Measurements from ENCODE around the gene PDZD2. TPM values are rescaled to one million over a fixed set of nuclear protein-coding genes. Genes with fewer than 3 reads are reported as not detected.

The PDZD2 gene
- total and polyA plus RNA-seq, 12 donors: 2.2 to 10.3 (median 5.0) TPM

DNA sequence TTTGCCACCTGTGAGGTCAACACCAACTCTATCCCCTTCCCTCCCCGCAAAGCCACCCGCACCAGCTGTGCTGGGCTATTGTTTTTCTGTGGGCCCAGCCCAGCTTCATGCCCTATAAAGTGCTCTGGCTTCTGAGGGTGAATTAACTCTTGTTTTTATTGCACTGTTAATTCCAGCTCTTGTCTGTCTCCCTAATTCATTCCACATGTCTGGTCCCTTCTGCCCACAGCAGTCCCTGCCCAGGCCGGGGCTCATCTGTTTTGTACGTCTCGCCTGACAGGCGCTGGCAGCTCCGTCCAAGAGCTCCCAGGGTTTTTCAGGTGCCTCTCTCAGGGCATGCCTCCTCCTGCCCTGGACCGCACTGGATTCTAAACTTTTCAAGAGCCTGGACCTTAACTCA lies 118.9 kb downstream of the PDZD2 start:
- 88 to 96% (median 91%) methylated on average over 8 of the region's 8 CpGs for WGBS, 4 donors
- no peak for DNase-seq
- Histone ChIP-seq H3K27ac (no peak overlapping the region), H3K4me3 (no peak overlapping the region), H3K9me3 (replicated peaks in 1 of 3) (no peaks in the 10 kb centered on the region), H3K4me1 (replicated peaks in 1 of 2) (no peaks in the 10 kb centered on the region), H3K36me3 (replicated peaks in 1 of 2) (no peaks in the 10 kb centered on the region), H3K27me3 (no peaks in the 10 kb centered on the region)
- intact Hi-C loops (cut with DNase I): no loop called here
- no peak for TF ChIP-seq POLR2A (IDR thresholded peaks at IDR 0.05)
- TF ChIP-seq, protein P1, sequence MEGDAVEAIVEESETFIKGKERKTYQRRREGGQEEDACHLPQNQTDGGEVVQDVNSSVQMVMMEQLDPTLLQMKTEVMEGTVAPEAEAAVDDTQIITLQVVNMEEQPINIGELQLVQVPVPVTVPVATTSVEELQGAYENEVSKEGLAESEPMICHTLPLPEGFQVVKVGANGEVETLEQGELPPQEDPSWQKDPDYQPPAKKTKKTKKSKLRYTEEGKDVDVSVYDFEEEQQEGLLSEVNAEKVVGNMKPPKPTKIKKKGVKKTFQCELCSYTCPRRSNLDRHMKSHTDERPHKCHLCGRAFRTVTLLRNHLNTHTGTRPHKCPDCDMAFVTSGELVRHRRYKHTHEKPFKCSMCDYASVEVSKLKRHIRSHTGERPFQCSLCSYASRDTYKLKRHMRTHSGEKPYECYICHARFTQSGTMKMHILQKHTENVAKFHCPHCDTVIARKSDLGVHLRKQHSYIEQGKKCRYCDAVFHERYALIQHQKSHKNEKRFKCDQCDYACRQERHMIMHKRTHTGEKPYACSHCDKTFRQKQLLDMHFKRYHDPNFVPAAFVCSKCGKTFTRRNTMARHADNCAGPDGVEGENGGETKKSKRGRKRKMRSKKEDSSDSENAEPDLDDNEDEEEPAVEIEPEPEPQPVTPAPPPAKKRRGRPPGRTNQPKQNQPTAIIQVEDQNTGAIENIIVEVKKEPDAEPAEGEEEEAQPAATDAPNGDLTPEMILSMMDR (IDR thresholded peaks at IDR 0.05): no peak

DNA sequence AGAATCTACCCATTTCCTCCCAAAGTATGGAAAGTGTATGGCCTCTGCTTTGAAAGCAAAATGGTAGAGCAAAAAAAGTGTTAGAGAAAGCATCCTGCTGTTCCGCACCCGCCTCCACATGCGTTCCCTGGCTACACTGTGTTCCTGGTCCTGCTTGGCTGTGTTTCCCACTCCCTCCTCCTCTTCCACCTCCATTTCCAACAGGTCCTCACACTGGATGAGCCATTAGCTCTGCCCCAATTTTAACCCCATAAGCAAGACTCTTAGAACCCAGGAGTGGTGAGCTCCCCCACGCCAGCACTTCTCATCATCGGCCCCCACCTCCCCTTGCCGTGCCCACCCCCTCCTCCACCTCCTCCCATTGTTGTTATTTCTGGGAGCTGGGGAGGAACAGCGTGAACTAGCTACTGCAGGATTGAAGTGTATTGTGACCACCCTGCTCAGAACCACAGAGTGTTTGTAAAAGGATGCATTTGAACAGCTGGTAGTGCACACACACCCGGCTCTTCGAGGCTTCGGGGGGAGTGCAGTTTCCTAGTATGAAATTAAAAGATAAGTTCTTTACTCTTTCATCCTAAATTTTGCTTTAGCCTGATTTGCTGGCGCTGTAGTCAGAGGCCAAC lies 120.0 kb downstream of the PDZD2 start:
- Histone ChIP-seq H3K9me3 (replicated peaks in 1 of 3) (no peaks in the 10 kb centered on the region), H3K4me1 (replicated peaks in 1 of 2) (no peaks in the 10 kb centered on the region), H3K36me3 (replicated peaks in 1 of 2) (no peaks in the 10 kb centered on the region), H3K27me3 (no peaks in the 10 kb centered on the region), H3K27ac (no peak overlapping the region), H3K4me3 (no peak overlapping the region)
- TF ChIP-seq, protein P1 (IDR thresholded peaks at IDR 0.05): no peak
- TF ChIP-seq POLR2A (IDR thresholded peaks at IDR 0.05): no peak
- no peak for DNase-seq
- intact Hi-C loops (cut with DNase I): no loop called here
- WGBS, 4 donors: 69 to 80% (median 70%) methylated on average over 11 of the region's 11 CpGs

DNA sequence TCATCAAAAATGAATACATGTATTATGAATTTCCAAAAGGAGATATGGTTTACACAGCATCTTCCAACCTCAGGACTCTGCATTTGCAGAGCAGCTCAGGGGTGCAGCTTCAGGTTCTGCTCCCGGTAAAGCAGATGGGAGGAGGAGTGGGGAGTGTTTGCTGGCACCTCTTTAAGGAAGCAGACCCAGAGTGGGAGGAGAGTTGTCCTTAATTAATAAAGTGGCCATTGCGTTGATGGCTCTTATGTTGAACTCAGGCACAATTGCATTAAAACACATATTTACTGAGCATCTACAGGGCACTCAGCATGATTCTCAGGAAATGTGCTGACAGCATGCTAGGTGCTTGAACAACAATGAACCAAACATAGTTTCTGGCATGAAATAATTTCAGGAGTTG lies 121.0 kb downstream of the PDZD2 start:
- TF ChIP-seq, protein P1 (IDR thresholded peaks at IDR 0.05): no peak
- no peak for TF ChIP-seq POLR2A (IDR thresholded peaks at IDR 0.05)
- WGBS, 4 donors: 74 to 86% (median 82%) methylated on average over 2 of the region's 2 CpGs
- no peak overlapping the region for H3K27ac ChIP-seq
- H3K36me3 ChIP-seq (replicated peaks in 1 of 2): no peaks in the 10 kb centered on the region
- no peak overlapping the region for H3K4me3 ChIP-seq
- no peaks in the 10 kb centered on the region for H3K4me1 ChIP-seq (replicated peaks in 1 of 2)
- no peak for DNase-seq
- H3K9me3 ChIP-seq (replicated peaks in 1 of 3): no peaks in the 10 kb centered on the region
- no peaks in the 10 kb centered on the region for H3K27me3 ChIP-seq
- intact Hi-C loops (cut with DNase I): no loop called here

DNA sequence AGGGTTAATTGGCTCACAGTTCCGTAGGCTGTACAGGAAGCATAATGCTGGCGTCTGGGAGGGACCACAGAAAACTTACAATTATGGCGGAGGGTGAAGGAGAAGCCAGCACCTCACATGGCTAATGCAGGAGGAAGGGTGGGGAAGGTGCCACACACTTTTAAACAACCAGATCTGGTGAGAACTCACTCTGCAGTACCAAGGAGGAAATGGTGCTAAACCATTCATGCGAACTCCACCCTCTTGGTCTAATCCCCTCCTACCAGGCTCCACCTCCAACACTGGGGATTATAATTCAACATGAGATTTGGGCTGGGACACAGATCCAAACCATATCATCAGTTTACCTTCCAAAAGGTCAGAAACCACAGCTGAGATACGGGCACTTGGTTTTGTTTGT lies 122.9 kb downstream of the PDZD2 start:
- Histone ChIP-seq H3K27me3 (no peaks in the 10 kb centered on the region), H3K4me3 (no peak overlapping the region), H3K9me3 (replicated peaks in 1 of 3) (no peaks in the 10 kb centered on the region), H3K4me1 (replicated peaks in 1 of 2) (no peaks in the 10 kb centered on the region), H3K36me3 (replicated peaks in 1 of 2) (no peaks in the 10 kb centered on the region), H3K27ac (no peak overlapping the region)
- intact Hi-C loops (cut with DNase I): no loop called here
- TF ChIP-seq POLR2A (IDR thresholded peaks at IDR 0.05): no peak
- TF ChIP-seq, protein P1 (IDR thresholded peaks at IDR 0.05): no peak
- 64 to 93% (median 89%) methylated on average over 4 to 5 of the region's 5 CpGs for WGBS, 4 donors
- DNase-seq: no peak
